CD4-positive, alpha-beta T cell treated with Interleukin-15 for 4 hours (primary cell): ENCODE data around the gene URI1.

Experiments
- DNase-seq: peaks from one replicate; pipeline ENCODE4 v3.0.0-alpha.2; 2020; ENCODE audit warnings: low spot score

URI1 gene

GRCh38 chr19:29971002-29971401 is 29.0 kb downstream of the URI1 start:
- no peak for DNase-seq

GRCh38 chr19:29971648-29972047 is 29.6 kb downstream of the URI1 start:
- DNase-seq = no peak

GRCh38 chr19:29974701-29975100 is 32.7 kb downstream of the URI1 start:
- no peak for DNase-seq

GRCh38 chr19:29976151-29976943 is 34.3 kb downstream of the URI1 start:
- no peak for DNase-seq

- no peak for DNase-seq
Observed at GRCh38 chr19:29978080-29978479, 36.0 kb downstream of the URI1 start.

GRCh38 chr19:29983568-29983967 is 41.5 kb downstream of the URI1 start:
- DNase-seq = no peak

- no peak for DNase-seq
Observed at GRCh38 chr19:29985196-29985595, 43.2 kb downstream of the URI1 start.

GRCh38 chr19:29988351-29988750 is 46.3 kb downstream of the URI1 start:
- DNase-seq = no peak

GRCh38 chr19:29992233-29992867 is 50.3 kb downstream of the URI1 start:
- DNase-seq = no peak

- DNase-seq = no peak
Observed at GRCh38 chr19:29999490-29999889, 57.5 kb downstream of the URI1 start.

GRCh38 chr19:30000862-30001261 is 58.8 kb downstream of the URI1 start:
- DNase-seq = no peak

GRCh38 chr19:30001301-30001700 is 59.3 kb downstream of the URI1 start:
- no peak for DNase-seq

- no peak for DNase-seq
Observed at GRCh38 chr19:30001791-30002190, 59.8 kb downstream of the URI1 start.

GRCh38 chr19:30003866-30004265 is 61.8 kb downstream of the URI1 start:
- no peak for DNase-seq

- DNase-seq = no peak
Observed at GRCh38 chr19:30004403-30004802, 62.4 kb downstream of the URI1 start.

GRCh38 chr19:30006207-30006606 is 64.2 kb downstream of the URI1 start:
- peak; percentile 13 for DNase-seq

GRCh38 chr19:30008169-30008568 is 66.1 kb downstream of the URI1 start:
- no peak for DNase-seq

- no peak for DNase-seq
Observed at GRCh38 chr19:30009013-30009412, 67.0 kb downstream of the URI1 start.

GRCh38 chr19:30011051-30011578 is 69.1 kb downstream of the URI1 start:
- no peak for DNase-seq

GRCh38 chr19:30014770-30015169 is 72.7 kb downstream of the URI1 start:
- DNase-seq = no peak

- no peak for DNase-seq
Observed at GRCh38 chr19:30017172-30017571, 75.1 kb downstream of the URI1 start.

GRCh38 chr19:30020189-30020588 is 78.2 kb downstream of the URI1 start:
- DNase-seq = no peak

- DNase-seq = no peak
Observed at GRCh38 chr19:30022659-30023058, 80.6 kb downstream of the URI1 start.

GRCh38 chr19:30023330-30023729 is 81.3 kb downstream of the URI1 start:
- no peak for DNase-seq
